Loucy (cell line): ENCODE measurements around the gene APOBEC3B.

Experiments used
- EZH2phosphoT487 ChIP-seq: fragments of 200-600 bp; IDR thresholded peaks from 2 replicates; pipeline ENCODE4 v1.6.1; 2018; ENCODE audit warnings: antibody characterized with exemption, mild to moderate bottlenecking, moderate library complexity, borderline replicate concordance
- TF ChIP-seq, protein P1 (sequence below): fragments of 200-600 bp; sonication (generic); conservative IDR thresholded peaks from 2 replicates; pipeline ENCODE4 v1.5.1; 2014; ENCODE audit warnings: mild to moderate bottlenecking, antibody characterized with exemption, low read length

DNA sequence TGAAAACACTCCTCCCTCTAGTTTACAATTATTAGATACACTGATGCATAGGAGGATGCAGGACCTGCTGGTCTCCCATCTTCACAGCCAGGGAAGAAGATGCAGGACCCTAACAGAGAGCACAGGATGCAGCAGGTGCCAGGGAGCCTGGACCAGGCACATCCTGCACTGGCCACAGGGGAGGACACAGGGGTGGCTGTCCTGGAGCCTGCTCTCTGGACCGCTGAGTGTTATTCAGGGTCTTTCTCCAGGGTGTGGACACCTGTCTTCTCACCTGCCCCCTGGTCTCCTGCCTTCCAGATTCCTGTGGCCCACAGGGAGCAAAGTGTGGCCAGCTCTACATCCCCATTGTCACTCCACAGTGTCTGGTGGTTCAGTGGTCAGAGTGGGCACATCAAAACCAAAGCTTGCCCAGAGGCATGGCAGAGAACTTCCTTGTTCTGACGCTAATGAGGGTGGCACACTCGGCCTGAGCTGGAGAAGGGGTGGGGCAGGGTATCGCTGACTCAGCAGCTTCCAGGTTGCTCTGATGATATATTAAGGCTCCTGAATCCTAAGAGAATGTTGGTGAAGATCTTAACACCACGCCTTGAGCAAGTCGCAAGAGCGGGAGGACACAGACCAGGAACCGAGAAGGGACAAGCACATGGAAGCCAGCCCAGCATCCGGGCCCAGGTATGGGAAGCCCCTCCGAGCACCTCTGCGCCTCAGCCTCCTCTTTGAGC, 24.9 kb upstream of the APOBEC3B start, which contains the start of gene APOBEC3A:
- TF ChIP-seq, protein P1, sequence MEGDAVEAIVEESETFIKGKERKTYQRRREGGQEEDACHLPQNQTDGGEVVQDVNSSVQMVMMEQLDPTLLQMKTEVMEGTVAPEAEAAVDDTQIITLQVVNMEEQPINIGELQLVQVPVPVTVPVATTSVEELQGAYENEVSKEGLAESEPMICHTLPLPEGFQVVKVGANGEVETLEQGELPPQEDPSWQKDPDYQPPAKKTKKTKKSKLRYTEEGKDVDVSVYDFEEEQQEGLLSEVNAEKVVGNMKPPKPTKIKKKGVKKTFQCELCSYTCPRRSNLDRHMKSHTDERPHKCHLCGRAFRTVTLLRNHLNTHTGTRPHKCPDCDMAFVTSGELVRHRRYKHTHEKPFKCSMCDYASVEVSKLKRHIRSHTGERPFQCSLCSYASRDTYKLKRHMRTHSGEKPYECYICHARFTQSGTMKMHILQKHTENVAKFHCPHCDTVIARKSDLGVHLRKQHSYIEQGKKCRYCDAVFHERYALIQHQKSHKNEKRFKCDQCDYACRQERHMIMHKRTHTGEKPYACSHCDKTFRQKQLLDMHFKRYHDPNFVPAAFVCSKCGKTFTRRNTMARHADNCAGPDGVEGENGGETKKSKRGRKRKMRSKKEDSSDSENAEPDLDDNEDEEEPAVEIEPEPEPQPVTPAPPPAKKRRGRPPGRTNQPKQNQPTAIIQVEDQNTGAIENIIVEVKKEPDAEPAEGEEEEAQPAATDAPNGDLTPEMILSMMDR = no peak
- no peak for TF ChIP-seq EZH2phosphoT487
